Upper lobe of left lung (tissue), 4 donors: Measurements from ENCODE around the gene GPC5.

ENCODE experiments used
- CTCF ChIP-seq, 6 experiments: fragments of 450-650 bp in 4 of 6; fragments of 200-600 bp in 2 of 6; sonication (generic) in 2 of 6; IDR thresholded peaks; one replicate each; pipeline ENCODE4 v1.5.1; 2016 to 2019; ENCODE audit warnings: antibody characterized with exemption in 6 of 6
- POLR2AphosphoS5 ChIP-seq, 2 donors: sonication (generic); formaldehyde crosslinking; IDR thresholded peaks; one replicate each; pipeline ENCODE4 v1.5.1; 2017; ENCODE audit warnings: antibody characterized with exemption in 2 of 2

GRCh38 chr13:91785431-91786119 is 387.2 kb downstream of the GPC5 start:
- TF ChIP-seq CTCF (IDR thresholded peaks at IDR 0.05) (no peak), POLR2AphosphoS5 (IDR thresholded peaks at IDR 0.05) (no peak)
